PC-9 (cell line): ENCODE data around the gene EXOC1. TPM values are rescaled to one million over a fixed set of nuclear protein-coding genes. Genes with fewer than 3 reads are reported as not detected.

Experiments
- BruUV-seq: library from RNA; stranded (reverse); fragments of 400-500 nt; replicated peaks from 2 replicates; lab custom pipeline; 2021; lab: Mats Ljungman, UMichigan
- CTCF ChIA-PET: fragments of 300-600 bp; sonication (Branson Sonifier 250); formaldehyde crosslinking; loops from one replicate; lab custom pipeline; 2022; ENCODE audit warnings: antibody characterized with exemption; lab: Charles Lee
- POLR2A ChIA-PET: fragments of 300-600 bp; sonication (Branson Sonifier 250); formaldehyde crosslinking; loops from one replicate; lab custom pipeline; 2022; ENCODE audit warnings: antibody characterized with exemption; ENCODE audit not compliant: unreplicated experiment; lab: Charles Lee
- DNase-seq, 2 experiments: peaks; one replicate each; pipeline versions ENCODE4 v3.0.0 to v3.0.0-alpha.2; 2015 to 2022; ENCODE audit warnings: mixed read lengths in 1 of 2
- H2AFZ ChIP-seq: fragments of 200-600 bp; sonication (generic); 2 replicates; pipeline ENCODE4 v1.8.1; 2017; ENCODE audit warnings: antibody characterized with exemption
- H3F3A ChIP-seq: fragments of 200-600 bp; sonication (generic); 2 replicates; pipeline ENCODE4 v1.8.1; 2017; ENCODE audit warnings: antibody characterized with exemption, mild to moderate bottlenecking, low read depth; ENCODE audit not compliant: insufficient read depth
- H3K27ac ChIP-seq: fragments of 200-600 bp; sonication (generic); 2 replicates; pipeline ENCODE4 v1.6.1; 2016; ENCODE audit warnings: mixed run types
- H3K27me3 ChIP-seq: fragments of 200-600 bp; sonication (generic); 2 replicates; pipeline ENCODE4 v1.6.1; 2016; ENCODE audit warnings: low read depth, mixed run types; ENCODE audit not compliant: insufficient read depth
- H3K36me3 ChIP-seq: fragments of 200-600 bp; sonication (generic); 2 replicates; pipeline ENCODE4 v1.6.1; 2016; ENCODE audit warnings: low read depth, mixed run types
- H3K4me1 ChIP-seq: fragments of 200-600 bp; sonication (generic); replicated peaks from 2 replicates; pipeline ENCODE4 v1.6.1; 2016; ENCODE audit warnings: mixed run types; ENCODE audit not compliant: insufficient read depth
- H3K4me2 ChIP-seq: fragments of 200-600 bp; sonication (generic); 2 replicates; pipeline ENCODE4 v1.6.1; 2017; ENCODE audit warnings: mixed run types
- H3K4me3 ChIP-seq: fragments of 200-600 bp; sonication (generic); 2 replicates; pipeline ENCODE4 v1.6.1; 2016; ENCODE audit warnings: mixed run types
- H3K79me2 ChIP-seq: fragments of 200-600 bp; sonication (generic); 2 replicates; pipeline ENCODE4 v1.6.1; 2017; ENCODE audit warnings: low read depth, mixed run types
- H3K9me2 ChIP-seq: fragments of 200-600 bp; sonication (generic); 2 replicates; pipeline ENCODE4 v1.8.1; 2017; ENCODE audit warnings: mild to moderate bottlenecking; ENCODE audit not compliant: insufficient read depth
- H3K9me3 ChIP-seq: fragments of 200-600 bp; sonication (generic); 2 replicates; pipeline ENCODE4 v1.8.1; 2016; ENCODE audit warnings: low read depth; ENCODE audit not compliant: insufficient read depth
- H4K20me1 ChIP-seq: fragments of 200-600 bp; sonication (generic); 2 replicates; pipeline ENCODE4 v1.8.1; 2017; ENCODE audit not compliant: insufficient read depth
- CTCF ChIP-seq: fragments of 200-600 bp; sonication (generic); conservative IDR thresholded peaks from 2 replicates; pipeline ENCODE4 v1.6.1; 2017; ENCODE audit warnings: mixed run types, antibody characterized with exemption, mild to moderate bottlenecking, moderate library complexity
- EZH2 ChIP-seq: fragments of 200-600 bp; sonication (generic); IDR thresholded peaks from 2 replicates; pipeline ENCODE4 v1.8.0; 2017; ENCODE audit warnings: antibody characterized with exemption, low read depth
- intact Hi-C: fragments of 100-400 bp; cut with micrococcal nuclease; formaldehyde crosslinking; loops from one replicate; pipeline ENCODE4 v1.10.0; 2022; ENCODE audit not compliant: unreplicated experiment
- total RNA-seq: library from RNA; stranded (reverse); gene quantifications from 2 replicates; pipeline ENCODE4 v1.2.3, GENCODE V29; 2021

The EXOC1 gene
- total RNA-seq, 1 experiment from 2014 or later = 27.1 TPM

GRCh38 chr4:55941881-55942396, 88.5 kb downstream of the EXOC1 start:
- intact Hi-C loops = no loop called here
- no peaks in the 10 kb centered on the region for H3K9me2 ChIP-seq
- no peak overlapping the region for H3K4me3 ChIP-seq
- H3K27ac ChIP-seq = no peak overlapping the region
- POLR2A ChIA-PET = no interaction called here
- TF ChIP-seq CTCF (no peak), EZH2 (no peak)
- no peaks in the 10 kb centered on the region for H3K4me1 ChIP-seq
- H3K79me2 ChIP-seq = no peaks in the 10 kb centered on the region
- H3K9me3 ChIP-seq = no peaks in the 10 kb centered on the region
- H4K20me1 ChIP-seq = no peaks in the 10 kb centered on the region
- no peak overlapping the region for H2AFZ ChIP-seq
- H3K36me3 ChIP-seq = no peaks in the 10 kb centered on the region
- no peaks in the 10 kb centered on the region for H3K27me3 ChIP-seq
- CTCF ChIA-PET = no interaction called here
- H3F3A ChIP-seq = no peaks in the 10 kb centered on the region
- H3K4me2 ChIP-seq = no peak overlapping the region
- DNase-seq = no peak
- BruUV-seq = no TSS peak

- no peak for DNase-seq
- H3K4me3 ChIP-seq = peak overlapping the region; percentile 77; the same call in 1 of the 2 replicates
Observed at GRCh38 chr4:55947254-55947882, 93.9 kb downstream of the EXOC1 start.

More at GRCh38 chr4:55947254-55947882, 93.9 kb downstream of the EXOC1 start:
- BruUV-seq = no TSS peak
- intact Hi-C loops = no loop called here
- TF ChIP-seq CTCF (no peak), EZH2 (no peak)
- peak overlapping the region; percentile 57; the same call in 1 of the 2 replicates for H2AFZ ChIP-seq
- H3K9me2 ChIP-seq = no peaks in the 10 kb centered on the region
- H3K27me3 ChIP-seq = no peaks in the 10 kb centered on the region
- POLR2A ChIA-PET = no interaction called here
- peaks cover 17% of the 10 kb centered on the region for H3F3A ChIP-seq
- no peaks in the 10 kb centered on the region for H3K9me3 ChIP-seq
- peaks cover 20% of the 10 kb centered on the region for H3K79me2 ChIP-seq
- H3K4me1 ChIP-seq = peaks cover 21% of the 10 kb centered on the region
- peak overlapping the region; percentile 94 for H3K27ac ChIP-seq
- CTCF ChIA-PET = no interaction called here
- no peaks in the 10 kb centered on the region for H4K20me1 ChIP-seq
- H3K4me2 ChIP-seq = peak overlapping the region; percentile 90
- no peaks in the 10 kb centered on the region for H3K36me3 ChIP-seq
